Measurements from ENCODE around the gene FCN2.

Gene FCN2

DNA sequence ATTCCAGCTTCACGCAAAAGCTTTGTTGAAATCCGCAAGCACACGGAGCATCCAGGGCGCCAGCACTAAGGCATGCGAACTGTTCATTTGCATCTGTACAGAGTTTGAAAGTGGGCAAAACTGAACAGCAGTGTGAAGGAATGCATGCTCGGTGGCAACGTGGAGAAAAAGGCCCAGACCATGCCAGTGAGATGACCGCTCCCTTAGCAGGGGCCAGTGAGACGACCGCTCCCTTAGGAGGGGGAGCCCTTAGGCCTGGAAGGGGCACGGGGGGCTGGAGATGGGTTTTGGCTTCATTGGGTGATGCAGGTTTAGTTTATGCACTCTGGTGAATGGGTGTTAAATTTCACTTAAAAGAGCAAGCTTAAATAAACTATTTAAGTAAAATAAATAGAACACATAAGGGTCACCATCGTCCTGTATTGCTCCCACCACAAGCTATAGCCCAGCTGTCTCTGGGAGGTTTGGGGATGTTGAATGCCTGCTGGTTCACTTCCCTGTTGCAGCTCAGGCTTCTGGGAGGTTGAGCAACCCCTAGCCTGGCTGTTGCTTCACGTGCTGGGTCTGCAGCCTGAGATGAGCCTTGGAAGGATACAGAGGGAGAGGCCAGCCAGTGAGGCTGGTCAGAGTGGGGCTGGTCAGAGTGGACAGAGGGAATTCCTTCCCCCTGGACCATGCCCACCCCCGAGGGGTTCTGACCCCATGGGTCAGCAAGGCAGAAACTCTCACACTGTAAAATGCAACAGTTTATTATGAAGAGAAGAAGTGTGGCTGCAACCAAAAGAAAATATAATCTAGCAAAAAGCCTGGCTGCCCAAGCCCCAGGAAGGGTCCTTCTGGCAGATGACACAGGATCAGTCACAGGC is 41.7 kb downstream of the FCN2 start:
- Histone ChIP-seq H3K79me2 (ENCODE audit: low read length) (no peaks in the 10 kb centered on the region), H2AFZ (ENCODE audit: low read length) (no peak overlapping the region), H3K9me2 (replicated peaks; ENCODE audit: insufficient read depth, low read length) (no peaks in the 10 kb centered on the region), H3K27ac (ENCODE audit: low read length) (no peak overlapping the region), H3K27me3 (replicated peaks; ENCODE audit: insufficient read depth, low read length) (peaks cover 73% of the 10 kb centered on the region), H3F3A (ENCODE audit: insufficient read depth, low read length) (no peaks in the 10 kb centered on the region), H3K9ac (ENCODE audit: low read length) (no peak overlapping the region), H4K20me1 (ENCODE audit: insufficient read depth, low read length) (no peaks in the 10 kb centered on the region), H3K4me2 (ENCODE audit: low read depth, low read length) (no peak overlapping the region), H3K36me3 (replicated peaks; ENCODE audit: insufficient read depth, low read length) (no peaks in the 10 kb centered on the region), H3K4me1 (ENCODE audit: low read length) (no peaks in the 10 kb centered on the region), H3K9me3 (replicated peaks; ENCODE audit: insufficient read depth, low read length) (no peaks in the 10 kb centered on the region), H3K4me3 (ENCODE audit: low read length) (no peak overlapping the region)
- no peak for DNase-seq
- TF ChIP-seq EZH2 (optimal IDR thresholded peaks at IDR 0.05; ENCODE audit: low read depth, low read length) (no peak), EZH2phosphoT487 (IDR thresholded peaks at IDR 0.05; ENCODE audit: low read length) (no peak)
- TF ChIP-seq, protein P1, sequence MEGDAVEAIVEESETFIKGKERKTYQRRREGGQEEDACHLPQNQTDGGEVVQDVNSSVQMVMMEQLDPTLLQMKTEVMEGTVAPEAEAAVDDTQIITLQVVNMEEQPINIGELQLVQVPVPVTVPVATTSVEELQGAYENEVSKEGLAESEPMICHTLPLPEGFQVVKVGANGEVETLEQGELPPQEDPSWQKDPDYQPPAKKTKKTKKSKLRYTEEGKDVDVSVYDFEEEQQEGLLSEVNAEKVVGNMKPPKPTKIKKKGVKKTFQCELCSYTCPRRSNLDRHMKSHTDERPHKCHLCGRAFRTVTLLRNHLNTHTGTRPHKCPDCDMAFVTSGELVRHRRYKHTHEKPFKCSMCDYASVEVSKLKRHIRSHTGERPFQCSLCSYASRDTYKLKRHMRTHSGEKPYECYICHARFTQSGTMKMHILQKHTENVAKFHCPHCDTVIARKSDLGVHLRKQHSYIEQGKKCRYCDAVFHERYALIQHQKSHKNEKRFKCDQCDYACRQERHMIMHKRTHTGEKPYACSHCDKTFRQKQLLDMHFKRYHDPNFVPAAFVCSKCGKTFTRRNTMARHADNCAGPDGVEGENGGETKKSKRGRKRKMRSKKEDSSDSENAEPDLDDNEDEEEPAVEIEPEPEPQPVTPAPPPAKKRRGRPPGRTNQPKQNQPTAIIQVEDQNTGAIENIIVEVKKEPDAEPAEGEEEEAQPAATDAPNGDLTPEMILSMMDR (IDR thresholded peaks at IDR 0.05; ENCODE audit: low read length): no peak

DNA sequence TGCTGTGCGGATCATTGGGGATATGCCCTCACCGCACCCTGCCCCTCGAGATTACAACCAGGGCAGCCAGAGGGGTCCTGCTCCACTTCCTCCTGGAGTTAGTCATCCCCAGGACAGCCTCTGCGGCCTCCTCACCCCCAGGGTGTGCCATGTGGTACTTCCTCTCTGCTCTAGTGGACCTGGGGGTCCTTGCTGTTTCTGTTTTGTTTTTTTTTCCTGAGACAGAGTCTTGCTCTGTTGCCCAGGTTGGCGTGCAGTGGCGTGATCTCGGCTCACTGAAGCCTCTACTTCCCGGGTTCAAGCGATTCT is 42.3 kb downstream of the FCN2 start:
- H3K27me3 ChIP-seq (replicated peaks; ENCODE audit: insufficient read depth, low read length): peaks cover 72% of the 10 kb centered on the region
- H3K4me2 ChIP-seq (ENCODE audit: low read depth, low read length): no peak overlapping the region
- no peaks in the 10 kb centered on the region for H3K79me2 ChIP-seq (ENCODE audit: low read length)
- no peak overlapping the region for H2AFZ ChIP-seq (ENCODE audit: low read length)
- H3K27ac ChIP-seq (ENCODE audit: low read length): no peak overlapping the region
- H3K4me1 ChIP-seq (ENCODE audit: low read length): no peaks in the 10 kb centered on the region
- H3K4me3 ChIP-seq (ENCODE audit: low read length): no peak overlapping the region
- TF ChIP-seq EZH2phosphoT487 (IDR thresholded peaks at IDR 0.05; ENCODE audit: low read length) (no peak), EZH2 (optimal IDR thresholded peaks at IDR 0.05; ENCODE audit: low read depth, low read length) (no peak)
- TF ChIP-seq, protein P1 (IDR thresholded peaks at IDR 0.05; ENCODE audit: low read length): no peak
- H4K20me1 ChIP-seq (ENCODE audit: insufficient read depth, low read length): no peaks in the 10 kb centered on the region
- no peak for DNase-seq
- no peak overlapping the region for H3K9ac ChIP-seq (ENCODE audit: low read length)
- H3K36me3 ChIP-seq (replicated peaks; ENCODE audit: insufficient read depth, low read length): no peaks in the 10 kb centered on the region
- H3K9me3 ChIP-seq (replicated peaks; ENCODE audit: insufficient read depth, low read length): no peaks in the 10 kb centered on the region
- H3K9me2 ChIP-seq (replicated peaks; ENCODE audit: insufficient read depth, low read length): no peaks in the 10 kb centered on the region
- H3F3A ChIP-seq (ENCODE audit: insufficient read depth, low read length): no peaks in the 10 kb centered on the region

DNA sequence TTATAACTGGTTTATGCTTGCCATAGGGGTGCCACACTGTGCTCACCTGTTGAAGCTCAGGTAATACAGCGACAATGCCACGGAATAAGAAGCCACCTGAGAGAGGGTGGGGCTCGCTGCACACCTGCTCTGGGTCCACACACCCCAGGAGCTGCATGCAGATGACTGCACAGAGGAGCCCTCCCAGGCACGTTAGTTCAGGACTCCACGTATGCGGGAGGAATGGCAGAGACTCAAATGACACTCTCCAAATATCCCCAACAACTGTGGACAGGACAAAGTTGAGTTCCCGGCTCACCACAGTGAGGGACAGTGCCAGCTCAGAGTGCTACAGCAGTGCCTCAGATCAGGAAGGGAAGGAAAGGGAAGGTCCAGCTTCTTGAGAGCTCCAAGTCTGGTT is 42.9 kb downstream of the FCN2 start:
- H3K79me2 ChIP-seq (ENCODE audit: low read length): no peaks in the 10 kb centered on the region
- no peak overlapping the region for H3K27ac ChIP-seq (ENCODE audit: low read length)
- H3F3A ChIP-seq (ENCODE audit: insufficient read depth, low read length): no peaks in the 10 kb centered on the region
- no peak for DNase-seq
- H3K4me2 ChIP-seq (ENCODE audit: low read depth, low read length): no peak overlapping the region
- H3K9me2 ChIP-seq (replicated peaks; ENCODE audit: insufficient read depth, low read length): no peaks in the 10 kb centered on the region
- no peaks in the 10 kb centered on the region for H3K4me1 ChIP-seq (ENCODE audit: low read length)
- H3K4me3 ChIP-seq (ENCODE audit: low read length): no peak overlapping the region
- no peaks in the 10 kb centered on the region for H4K20me1 ChIP-seq (ENCODE audit: insufficient read depth, low read length)
- H3K9me3 ChIP-seq (replicated peaks; ENCODE audit: insufficient read depth, low read length): no peaks in the 10 kb centered on the region
- no peak overlapping the region for H2AFZ ChIP-seq (ENCODE audit: low read length)
- H3K27me3 ChIP-seq (replicated peaks; ENCODE audit: insufficient read depth, low read length): peaks cover 72% of the 10 kb centered on the region
- TF ChIP-seq EZH2phosphoT487 (IDR thresholded peaks at IDR 0.05; ENCODE audit: low read length) (no peak), EZH2 (optimal IDR thresholded peaks at IDR 0.05; ENCODE audit: low read depth, low read length) (no peak)
- TF ChIP-seq, protein P1 (IDR thresholded peaks at IDR 0.05; ENCODE audit: low read length): no peak
- H3K9ac ChIP-seq (ENCODE audit: low read length): no peak overlapping the region
- no peaks in the 10 kb centered on the region for H3K36me3 ChIP-seq (replicated peaks; ENCODE audit: insufficient read depth, low read length)

Data from MM.1S (cell line).